Esophagus (tissue), 2 donors: ENCODE measurements around the gene KMT2E. TPM values are rescaled to one million over a fixed set of nuclear protein-coding genes. Genes with fewer than 3 reads are reported as not detected.
"Not testable (repeated sequence)": the region's sequence is repeated elsewhere in the genome, so short reads cannot be mapped to it uniquely, and the experiment has no call there.

Experiments used
- H3K27ac ChIP-seq, 2 donors: one replicate each; pipeline ENCODE4 v1.5.1; 2013; ENCODE audit warnings: low read depth in 2 of 2, mild to moderate bottlenecking in 2 of 2, inconsistent platforms in 1 of 2, low read length in 1 of 2, moderate library complexity in 1 of 2
- H3K27me3 ChIP-seq, 2 donors: one replicate each; pipeline ENCODE4 v1.6.1; 2013; ENCODE audit warnings: low read length in 2 of 2, control low read depth in 1 of 2, mild to moderate bottlenecking in 1 of 2; ENCODE audit not compliant: insufficient read depth in 2 of 2, control insufficient read depth in 1 of 2
- H3K36me3 ChIP-seq, 2 donors: one replicate each; pipeline ENCODE4 v1.6.1; 2013; ENCODE audit warnings: low read length in 1 of 2; ENCODE audit not compliant: control insufficient read depth in 2 of 2, insufficient read depth in 2 of 2
- H3K4me1 ChIP-seq, 2 donors: one replicate each; pipeline ENCODE4 v1.6.1; 2013; ENCODE audit warnings: low read length in 1 of 2; ENCODE audit not compliant: control insufficient read depth in 2 of 2, insufficient read depth in 2 of 2
- H3K4me3 ChIP-seq, 2 donors: one replicate each; pipeline ENCODE4 v1.5.1; 2013; ENCODE audit warnings: low read length in 2 of 2, mild to moderate bottlenecking in 2 of 2, low read depth in 1 of 2, moderate library complexity in 1 of 2
- H3K9me3 ChIP-seq, 2 donors: one replicate each; pipeline ENCODE4 v1.6.1; 2013; ENCODE audit warnings: mild to moderate bottlenecking in 2 of 2, low read depth in 1 of 2, low read length in 1 of 2, moderate library complexity in 1 of 2; ENCODE audit not compliant: control insufficient read depth in 2 of 2, insufficient read depth in 1 of 2
- WGBS, 2 donors: extraction: QIAGEN DNeasy Blood & Tissue Kit; methylation state at CpG; one replicate each; pipeline ENCODE4 v1.1.7; 2013; 5-methylcytosine and 5-hydroxymethylcytosine counted together
- polyA plus RNA-seq, 2 donors: library from polyadenylated mRNA; stranded (reverse); fragments of 200-250 nt; gene quantifications; one replicate each; pipeline ENCODE4 v1.2.3, GENCODE V29; 2013
- donor health status: healthy with polysubstance abuse.
- donor health status: Bipolar disorder and iron deficiency.

The KMT2E gene
- polyA plus RNA-seq, 2 donors = 10.8 to 15.0 TPM

- H3K36me3 ChIP-seq = no peaks in the 10 kb centered on the region
- H3K27ac ChIP-seq = no peak overlapping the region
- H3K4me1 ChIP-seq = peaks cover 0 to 3% of the 10 kb centered on the region in 2 donors
- no peak overlapping the region for H3K4me3 ChIP-seq
- WGBS, 2 donors = 46 to 49% methylated on average over 3 of the region's 3 CpGs
- H3K27me3 ChIP-seq = no peaks in the 10 kb centered on the region
- H3K9me3 ChIP-seq = no peaks in the 10 kb centered on the region
Measured at GRCh38 chr7:105021352-105021751, 7.3 kb downstream of the KMT2E start.

GRCh38 chr7:105021967-105022366, 8.0 kb downstream of the KMT2E start:
- H3K27me3 ChIP-seq = no peaks in the 10 kb centered on the region
- no peak overlapping the region for H3K27ac ChIP-seq
- no peak overlapping the region for H3K4me3 ChIP-seq
- WGBS, 2 donors = 67 to 69% methylated on average over 3 of the region's 3 CpGs
- H3K36me3 ChIP-seq = no peaks in the 10 kb centered on the region
- no peaks in the 10 kb centered on the region for H3K9me3 ChIP-seq
- H3K4me1 ChIP-seq = peaks cover 0 to 3% of the 10 kb centered on the region in 2 donors

- no peak overlapping the region for H3K4me3 ChIP-seq
- H3K36me3 ChIP-seq = no peaks in the 10 kb centered on the region
- H3K27ac ChIP-seq = no peak overlapping the region
- no peaks in the 10 kb centered on the region for H3K9me3 ChIP-seq
- H3K4me1 ChIP-seq = peaks cover 0 to 3% of the 10 kb centered on the region in 2 donors
- no peaks in the 10 kb centered on the region for H3K27me3 ChIP-seq
- 60 to 64% methylated on average over 4 of the region's 4 CpGs for WGBS, 2 donors
Measured at GRCh38 chr7:105022458-105022857, 8.5 kb downstream of the KMT2E start.

- no peaks in the 10 kb centered on the region for H3K9me3 ChIP-seq
- no peak overlapping the region for H3K4me3 ChIP-seq
- no peaks in the 10 kb centered on the region for H3K36me3 ChIP-seq
- no peaks in the 10 kb centered on the region for H3K27me3 ChIP-seq
- H3K27ac ChIP-seq = no peak overlapping the region
- peaks cover 0 to 3% of the 10 kb centered on the region in 2 donors for H3K4me1 ChIP-seq
- 15 to 27% methylated on average over 1 of the region's 1 CpG for WGBS, 2 donors
Measured at GRCh38 chr7:105024734-105025133, 10.7 kb downstream of the KMT2E start.

- no peaks in the 10 kb centered on the region for H3K4me1 ChIP-seq
- H3K4me3 ChIP-seq = no peak overlapping the region
- H3K36me3 ChIP-seq = no peaks in the 10 kb centered on the region
- no peaks in the 10 kb centered on the region for H3K27me3 ChIP-seq
- 75 to 94% methylated on average over 2 of the region's 2 CpGs for WGBS, 2 donors
- no peak overlapping the region for H3K27ac ChIP-seq
- no peaks in the 10 kb centered on the region for H3K9me3 ChIP-seq
Measured at GRCh38 chr7:105026750-105027149, 12.7 kb downstream of the KMT2E start.

- H3K36me3 ChIP-seq = no peaks in the 10 kb centered on the region
- 34 to 54% methylated on average over 2 of the region's 2 CpGs for WGBS, 2 donors
- no peaks in the 10 kb centered on the region for H3K27me3 ChIP-seq
- H3K4me1 ChIP-seq = no peaks in the 10 kb centered on the region
- H3K4me3 ChIP-seq = no peak overlapping the region
- no peak overlapping the region for H3K27ac ChIP-seq
- H3K9me3 ChIP-seq = no peaks in the 10 kb centered on the region
Measured at GRCh38 chr7:105027176-105027853, 13.3 kb downstream of the KMT2E start.

GRCh38 chr7:105028004-105028403, 14.0 kb downstream of the KMT2E start:
- no peaks in the 10 kb centered on the region for H3K9me3 ChIP-seq
- H3K27me3 ChIP-seq = no peaks in the 10 kb centered on the region
- no peak overlapping the region for H3K27ac ChIP-seq
- no peak overlapping the region for H3K4me3 ChIP-seq
- WGBS, 2 donors = 72 to 81% methylated on average over 5 of the region's 5 CpGs
- no peaks in the 10 kb centered on the region for H3K4me1 ChIP-seq
- no peaks in the 10 kb centered on the region for H3K36me3 ChIP-seq

- H3K27me3 ChIP-seq, H3K4me1 ChIP-seq, H3K9me3 ChIP-seq, H3K27ac ChIP-seq, H3K4me3 ChIP-seq, H3K36me3 ChIP-seq: not testable (repeated sequence)
- 79 to 90% methylated on average over 8 of the region's 8 CpGs for WGBS, 2 donors
Measured at GRCh38 chr7:105028941-105029340, 14.9 kb downstream of the KMT2E start.

- no peaks in the 10 kb centered on the region for H3K36me3 ChIP-seq
- no peak overlapping the region for H3K4me3 ChIP-seq
- no peaks in the 10 kb centered on the region for H3K27me3 ChIP-seq
- H3K4me1 ChIP-seq = no peaks in the 10 kb centered on the region
- no peaks in the 10 kb centered on the region for H3K9me3 ChIP-seq
- H3K27ac ChIP-seq = no peak overlapping the region
Measured at GRCh38 chr7:105030447-105030846, 16.4 kb downstream of the KMT2E start.

- no peaks in the 10 kb centered on the region for H3K36me3 ChIP-seq
- no peaks in the 10 kb centered on the region for H3K9me3 ChIP-seq
- H3K27me3 ChIP-seq = no peaks in the 10 kb centered on the region
- H3K27ac ChIP-seq = no peak overlapping the region
- no peak overlapping the region for H3K4me3 ChIP-seq
- WGBS, 2 donors = 92 to 97% methylated on average over 1 of the region's 1 CpG
- no peaks in the 10 kb centered on the region for H3K4me1 ChIP-seq
Measured at GRCh38 chr7:105032553-105033214, 18.7 kb downstream of the KMT2E start.
